HepG2 (cell line): Measurements from ENCODE around the gene B4GALT5. TPM values are rescaled to one million over a fixed set of nuclear protein-coding genes. Genes with fewer than 3 reads are reported as not detected.
"Not testable (repeated sequence)": the region's sequence is repeated elsewhere in the genome, so short reads cannot be mapped to it uniquely, and the experiment has no call there.

Experiments used
- ATAC-seq: fragments of 200-7000 bp; cut with Tn5 transposase; 3 replicates; pipeline ENCODE4 v1.9.1; 2020; ENCODE audit warnings: mild to moderate bottlenecking, moderate library complexity
- BruUV-seq: library from RNA; stranded (reverse); fragments of 400-500 nt; replicated peaks from 2 replicates; lab custom pipeline; 2021; lab: Mats Ljungman, UMichigan
- CTCF ChIA-PET: fragments of 300-600 bp; formaldehyde crosslinking; extraction: SDS; loops from one replicate; lab custom pipeline; 2021; ENCODE audit warnings: low total read pairs, inconsistent platforms, low intra/inter-chr PET ratio; lab: Yijun Ruan, JAX
- POLR2A ChIA-PET: fragments of 350-600 bp; sonication (Branson Sonifier 250); formaldehyde crosslinking; loops from one replicate; lab custom pipeline; 2020; ENCODE audit warnings: antibody characterized with exemption, inconsistent platforms; lab: Yijun Ruan, JAX
- DNase-seq: peaks from one replicate; pipeline ENCODE4 v3.0.0-alpha.2; 2015; ENCODE audit warnings: low spot score
- FAIRE-seq: peaks from 3 replicates; lab custom pipeline; 2011; peaks lifted over from hg19 to GRCh38; lab: Jason Lieb, UNC
- H2AFZ ChIP-seq: one replicate; pipeline ENCODE4 v1.6.1; 2011; ENCODE audit warnings: low read length, inconsistent platforms
- H3K27ac ChIP-seq: fragments of 300-600 bp; 3 replicates; pipeline ENCODE4 v1.8.0; 2011; ENCODE audit warnings: mixed run types, mild to moderate bottlenecking, mixed read lengths, low read length, inconsistent platforms; ENCODE audit not compliant: insufficient read depth; ENCODE audit errors: extremely low read length
- H3K27me3 ChIP-seq, 2 experiments: fragments of 200-600 bp in 1 of 2; 2 replicates in 1 of 2; 3 replicates in 1 of 2; pipeline versions ENCODE4 v1.6.0 to v1.8.0; 2011; ENCODE audit warnings: low read length in 2 of 2, mild to moderate bottlenecking in 2 of 2, moderate library complexity in 2 of 2, inconsistent platforms in 1 of 2; ENCODE audit not compliant: insufficient read depth in 2 of 2, control insufficient read depth in 1 of 2
- H3K36me3 ChIP-seq, 2 experiments: fragments of 200-600 bp in 1 of 2; replicated peaks in 1 of 2; 2 replicates in 1 of 2; 3 replicates in 1 of 2; pipeline versions ENCODE4 v1.5.1 to v1.8.0; 2011; ENCODE audit warnings: low read length in 2 of 2, inconsistent platforms in 1 of 2; ENCODE audit not compliant: insufficient read depth in 2 of 2, control insufficient read depth in 1 of 2
- H3K4me1 ChIP-seq: 2 replicates; pipeline ENCODE4 v1.5.1; 2012; ENCODE audit warnings: low read length, inconsistent platforms; ENCODE audit not compliant: insufficient read depth
- H3K4me2 ChIP-seq: 2 replicates; pipeline ENCODE4 v1.6.0; 2011; ENCODE audit warnings: low read depth, low read length, inconsistent platforms
- H3K4me3 ChIP-seq, 3 experiments: fragments of 200-600 bp in 1 of 3; sonication (generic), shearing (Covaris generic) in 1 of 3; replicated peaks in 1 of 3; 2 replicates each; pipeline ENCODE4 v1.5.1; 2011 to 2016; ENCODE audit warnings: low read length in 3 of 3, inconsistent platforms in 2 of 3, low read depth in 2 of 3, mild to moderate bottlenecking in 2 of 3, control low read depth in 1 of 3, mixed read lengths in 1 of 3; ENCODE audit not compliant: insufficient read depth in 1 of 3
- H3K79me2 ChIP-seq: one replicate; pipeline ENCODE4 v1.6.1; 2011; ENCODE audit warnings: low read length, inconsistent platforms; ENCODE audit not compliant: insufficient read depth
- H3K9ac ChIP-seq: 2 replicates; pipeline ENCODE4 v1.6.0; 2011; ENCODE audit warnings: mild to moderate bottlenecking, low read depth, low read length, inconsistent platforms; ENCODE audit not compliant: insufficient read depth
- H3K9me3 ChIP-seq: 2 replicates; pipeline ENCODE4 v1.5.1; 2012; ENCODE audit warnings: mild to moderate bottlenecking, low read length
- H4K20me1 ChIP-seq: 2 replicates; pipeline ENCODE4 v1.6.0; 2011; ENCODE audit warnings: inconsistent platforms, mild to moderate bottlenecking, low read length, moderate library complexity; ENCODE audit not compliant: insufficient read depth
- AGO1 ChIP-seq: fragments of 200-400 bp; formaldehyde crosslinking; IDR thresholded peaks from 2 replicates; pipeline ENCODE4 v1.6.1; 2017; ENCODE audit warnings: mild to moderate bottlenecking, low read depth, low read length, moderate library complexity; ENCODE audit not compliant: poor library complexity, severe bottlenecking
- MBD4 ChIP-seq: IDR thresholded peaks from 2 replicates; pipeline ENCODE4 v1.6.1; 2012; ENCODE audit warnings: low read length, inconsistent platforms, borderline replicate concordance
- RBFOX2 ChIP-seq: fragments of 200-400 bp; formaldehyde crosslinking; IDR thresholded peaks from 2 replicates; pipeline ENCODE4 v1.6.1; 2017; ENCODE audit warnings: low read depth, mild to moderate bottlenecking, low read length
- ZNF879 ChIP-seq: sonication (generic); formaldehyde crosslinking; IDR thresholded peaks from 2 replicates; pipeline ENCODE4 v1.8.1; 2023; ENCODE audit warnings: missing genetic modification reagents
- WGBS: methylation state at CpG from one replicate; pipeline ENCODE4 v1.1.6; 2017; ENCODE audit warnings: low lambda C conversion rate; 5-methylcytosine and 5-hydroxymethylcytosine counted together
- in situ Hi-C: cut with HindIII; loops from 2 replicates; pipeline ENCODE4 v1.10.0; 2017; ENCODE audit warnings: low pct_unique_long_range_greater_than_20kb; ENCODE audit not compliant: extremely low pct_ligation_motif_present
- intact Hi-C: fragments of 100-400 bp; cut with micrococcal nuclease; formaldehyde crosslinking; loops from one replicate; pipeline ENCODE4 v1.10.0; 2022; ENCODE audit not compliant: unreplicated experiment
- polyA plus RNA-seq, 8 experiments: library from polyadenylated mRNA; depleted of rRNA in 3 of 8; stranded (reverse) in 7 of 8; unstranded in 1 of 8; fragments of >200 nt; fragmentation: Illumina TruSeq in 4 of 8; extraction: Trizol in 4 of 8; gene quantifications; 2 replicates each; pipeline versions ENCODE4 v1.2.1 to v1.2.3, GENCODE V29; 2011 to 2016; ENCODE audit warnings: low read depth in 4 of 8, missing spikeins in 1 of 8, mixed read lengths in 1 of 8; ENCODE audit not compliant: insufficient read depth in 1 of 8
- total RNA-seq, 5 experiments: library from RNA; depleted of rRNA; stranded (reverse); fragments of >200 nt; fragmentation: Illumina TruSeq; extraction: Trizol; gene quantifications; 2 replicates each; pipeline ENCODE4 v1.2.3, GENCODE V29; 2016; ENCODE audit warnings: low read depth in 1 of 5

The B4GALT5 gene
- total and polyA plus RNA-seq, 2 of the 13 experiments (the other 11 are each of a cell fraction or from before 2014, with no cell fraction given) = 27.3 to 30.9 TPM

DNA sequence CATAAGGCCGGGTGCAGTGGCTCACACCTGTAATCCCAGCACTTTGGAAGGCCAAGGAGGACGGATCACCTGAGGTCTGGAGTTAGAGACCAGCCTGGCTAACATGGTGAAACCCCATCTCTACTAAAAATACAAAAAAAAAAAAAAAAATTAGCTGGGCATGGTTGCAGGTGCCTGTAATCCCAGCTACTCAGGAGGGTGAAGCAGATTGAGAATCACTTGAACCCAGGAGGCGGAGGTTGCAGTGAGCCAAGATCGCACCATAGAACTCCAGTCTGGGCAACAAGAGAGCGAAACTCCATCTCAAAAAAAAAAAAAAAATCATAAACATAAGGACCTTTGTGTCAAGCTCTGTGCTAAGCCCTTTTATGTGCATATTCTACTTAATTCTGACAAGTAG, 7.8 kb downstream of the B4GALT5 start:
- CTCF ChIA-PET = not testable (repeated sequence)

DNA sequence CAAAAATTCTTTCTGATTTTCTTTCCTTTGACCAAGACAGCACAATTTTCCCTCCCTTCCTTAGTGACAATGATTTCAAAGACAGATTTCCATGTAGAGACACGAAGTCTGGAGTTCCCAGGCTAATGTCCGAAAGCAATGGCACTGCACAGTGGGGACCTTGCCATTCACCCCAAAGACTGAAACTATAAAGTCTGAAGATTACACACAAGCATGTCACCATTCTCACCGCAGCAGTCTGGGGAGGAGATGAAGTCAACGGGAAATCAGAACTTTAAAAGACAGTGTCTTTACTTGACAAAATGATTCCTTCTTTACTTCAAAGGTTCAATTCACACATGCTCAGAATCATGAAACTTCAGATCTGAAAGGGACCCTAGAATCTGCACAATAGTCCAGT, 8.3 kb downstream of the B4GALT5 start:
- no peak overlapping the region for H3K4me2 ChIP-seq

More for the DNA sequence above, 7.8 kb downstream of the B4GALT5 start:
- H3K4me2 ChIP-seq, H3K4me3 ChIP-seq, ATAC-seq, H2AFZ ChIP-seq, H3K27ac ChIP-seq, FAIRE-seq, intact Hi-C loops, H3K27me3 ChIP-seq, H3K9me3 ChIP-seq, H3K36me3 ChIP-seq, BruUV-seq, in situ Hi-C loops, H3K9ac ChIP-seq, DNase-seq: not testable (repeated sequence)
- WGBS = 96% methylated on average over 5 of the region's 5 CpGs
- Histone ChIP-seq H3K4me1 (peaks cover 76% of the 10 kb centered on the region), H4K20me1 (peaks cover 15% of the 10 kb centered on the region), H3K79me2 (peaks cover 95% of the 10 kb centered on the region)
- POLR2A ChIA-PET = interaction anchor here (1.5 kb wide), 1 partner anchor 13 kb away, joined by 3 read pairs; no protein-coding TSS in a partner anchor
- TF ChIP-seq RBFOX2 = 0 out of 2 replicates have a peak, but pooled peaks have one; percentile 6

More for the DNA sequence above, 8.3 kb downstream of the B4GALT5 start:
- no peak for TF ChIP-seq AGO1
- 0 out of 2 replicates have a peak, but pooled peaks have one; percentile 59 for TF ChIP-seq ZNF879
- no peak for TF ChIP-seq MBD4
- in situ Hi-C loops = no loop called here
- Histone ChIP-seq H3K9ac (no peak overlapping the region), H3K4me1 (peaks cover 75% of the 10 kb centered on the region), H3K79me2 (peaks cover 95% of the 10 kb centered on the region), H4K20me1 (peaks cover 15% of the 10 kb centered on the region), H2AFZ (no peak overlapping the region), H3K9me3 (no peaks in the 10 kb centered on the region), H3K36me3 (peaks cover 2 to 7% of the 10 kb centered on the region in 2 experiments; a peak in 3 of 5 replicates), H3K4me3 (no peak overlapping the region), H3K27ac (no peak overlapping the region), H3K27me3 (no peaks in the 10 kb centered on the region)
- ATAC-seq (no peak), FAIRE-seq (no peak), DNase-seq (no peak)
- POLR2A ChIA-PET = interaction anchor here (0.9 kb wide), 1 partner anchor 13 kb away, joined by 3 read pairs; no protein-coding TSS in a partner anchor
- BruUV-seq = no TSS peak
- 92% methylated on average over 4 of the region's 4 CpGs for WGBS
- CTCF ChIA-PET = no interaction called here
- intact Hi-C loops = no loop called here
